Dedifferentiated amniotic fluid mesenchymal stem cell (primary cell): Measurements from ENCODE around the gene ARL16.

Experiments used
- DNase-seq: peaks from one replicate; pipeline ENCODE4 v3.0.0-alpha.2; 2016; ENCODE audit errors: extremely low spot score

ARL16 gene

GRCh38 chr17:81644496-81644895, 39.1 kb downstream of the ARL16 start:
- no peak for DNase-seq

- peak; percentile 31 for DNase-seq
Observed at GRCh38 chr17:81641825-81642489, 41.6 kb downstream of the ARL16 start.

- DNase-seq, result no peak
Observed at GRCh38 chr17:81640011-81640410, 43.6 kb downstream of the ARL16 start.

- no peak for DNase-seq
Observed at GRCh38 chr17:81638683-81639082, 44.9 kb downstream of the ARL16 start.

- DNase-seq, result peak; percentile 83
Observed at GRCh38 chr17:81636505-81637288, 46.9 kb downstream of the ARL16 start, which contains the start of the genes NPLOC4 and TSPAN10. Gene NPLOC4 (minus strand): TSS chr17:81637112. CDS start chr17:81636930, 182 bp downstream. Gene TSPAN10 (plus strand): TSS chr17:81637196. CDS start chr17:81642413, 5,217 bp downstream.

GRCh38 chr17:81635973-81636504, 47.6 kb downstream of the ARL16 start:
- DNase-seq, result peak; percentile 44

GRCh38 chr17:81635431-81635830, 48.2 kb downstream of the ARL16 start:
- DNase-seq, result no peak

- no peak for DNase-seq
Observed at GRCh38 chr17:81631482-81631881, 52.1 kb downstream of the ARL16 start.
